C1 segment of cervical spinal cord (tissue), 14 donors: ENCODE measurements around the gene TSPAN1.
"Not testable (repeated sequence)": the region's sequence is repeated elsewhere in the genome, so short reads cannot be mapped to it uniquely, and the experiment has no call there.

Experiments
- DNase-seq, 14 donors: peaks; one replicate each; lab custom pipeline; 2025; lab: John Stamatoyannopoulos, UW

The TSPAN1 gene

GRCh38 chr1:46218443-46218842 lies 43.6 kb downstream of the TSPAN1 start:
- no peak for DNase-seq

GRCh38 chr1:46219551-46220520 lies 44.9 kb downstream of the TSPAN1 start:
- DNase-seq: peak in 2 of 14 donors; percentile 28 to 42

DNA sequence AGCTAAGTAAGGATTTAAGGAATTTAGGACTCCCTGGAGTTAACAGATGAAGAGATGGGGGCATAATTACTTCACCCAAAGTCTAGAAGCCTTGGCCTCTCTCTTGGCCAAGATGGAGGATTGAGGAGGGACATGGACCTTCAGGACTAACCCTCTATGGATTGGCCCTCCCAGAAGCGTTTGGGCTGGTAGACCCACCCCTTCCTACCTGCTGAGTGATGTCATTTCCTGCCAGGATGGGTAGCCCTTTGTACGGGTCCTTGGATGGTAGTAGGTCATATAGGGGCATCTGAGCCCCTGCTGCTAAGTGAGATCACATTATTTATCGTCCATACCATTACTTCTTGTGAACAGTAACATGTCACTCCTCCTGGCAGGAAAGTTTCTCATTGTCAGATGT lies 45.9 kb downstream of the TSPAN1 start:
- DNase-seq: no peak

DNA sequence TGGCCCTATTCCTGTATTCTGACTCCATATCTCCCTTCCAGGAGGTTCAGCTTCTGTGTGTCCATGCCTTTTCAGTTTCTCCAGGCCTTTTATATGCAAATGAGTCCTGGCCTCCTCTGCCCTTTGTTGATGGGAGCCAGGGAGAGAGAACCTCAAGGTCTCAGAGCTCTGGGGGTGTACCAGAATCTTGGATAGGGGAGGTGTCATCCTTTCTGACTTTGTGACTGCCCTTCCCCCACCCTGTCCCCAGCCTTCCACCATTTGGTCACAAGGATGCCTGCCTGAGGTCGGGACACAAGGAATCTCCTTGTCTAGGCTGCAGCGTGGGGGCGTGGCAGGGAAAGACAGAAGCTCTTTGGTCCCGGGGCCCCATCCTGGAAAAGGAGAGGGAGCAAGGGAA lies 46.9 kb downstream of the TSPAN1 start:
- peak in 12 of 14 donors; percentile 24 to 88 (median 78) for DNase-seq

GRCh38 chr1:46223055-46223454 lies 48.2 kb downstream of the TSPAN1 start:
- not testable (repeated sequence) for DNase-seq

GRCh38 chr1:46223472-46223943 lies 48.6 kb downstream of the TSPAN1 start:
- DNase-seq: peak in 11 of 14 donors; percentile 34 to 71 (median 59)

DNA sequence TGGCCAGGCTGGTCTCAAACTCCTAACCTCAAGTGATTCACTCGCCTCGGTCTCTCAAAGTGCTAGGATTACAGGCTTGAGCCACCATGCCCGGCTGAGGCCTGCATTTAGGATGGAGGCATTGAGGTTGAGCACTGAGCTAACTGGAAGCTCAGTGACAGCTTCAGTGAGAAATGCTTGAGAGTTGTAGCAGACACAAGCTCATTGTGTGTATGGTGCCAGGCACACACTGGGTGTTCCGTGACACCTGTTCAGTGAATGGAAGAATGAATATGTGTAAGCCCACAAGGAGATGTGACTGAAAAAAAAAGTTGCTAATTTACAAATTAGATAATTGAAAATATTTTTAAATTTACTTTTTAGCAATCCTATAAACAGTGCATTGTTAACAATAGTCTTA lies 50.1 kb downstream of the TSPAN1 start:
- peak in 2 of 14 donors; percentile 4 to 28 for DNase-seq

GRCh38 chr1:46231231-46231630 lies 56.3 kb downstream of the TSPAN1 start:
- DNase-seq: not testable (repeated sequence)
